DOHH2 (cell line): ENCODE measurements around the gene PPP2R3A.

Experiments used
- CTCF ChIP-seq: fragments of 200-600 bp; sonication (generic); IDR thresholded peaks from one replicate; pipeline ENCODE4 v1.5.1; 2014; ENCODE audit warnings: antibody characterized with exemption, mild to moderate bottlenecking, low read depth, low read length; ENCODE audit not compliant: poor library complexity, severe bottlenecking
- EZH2phosphoT487 ChIP-seq: fragments of 200-600 bp; sonication (generic); IDR thresholded peaks from 2 replicates; pipeline ENCODE4 v1.6.1; 2017; ENCODE audit warnings: borderline replicate concordance, mild to moderate bottlenecking, antibody characterized with exemption, low read length, moderate library complexity, mixed read lengths

DNA sequence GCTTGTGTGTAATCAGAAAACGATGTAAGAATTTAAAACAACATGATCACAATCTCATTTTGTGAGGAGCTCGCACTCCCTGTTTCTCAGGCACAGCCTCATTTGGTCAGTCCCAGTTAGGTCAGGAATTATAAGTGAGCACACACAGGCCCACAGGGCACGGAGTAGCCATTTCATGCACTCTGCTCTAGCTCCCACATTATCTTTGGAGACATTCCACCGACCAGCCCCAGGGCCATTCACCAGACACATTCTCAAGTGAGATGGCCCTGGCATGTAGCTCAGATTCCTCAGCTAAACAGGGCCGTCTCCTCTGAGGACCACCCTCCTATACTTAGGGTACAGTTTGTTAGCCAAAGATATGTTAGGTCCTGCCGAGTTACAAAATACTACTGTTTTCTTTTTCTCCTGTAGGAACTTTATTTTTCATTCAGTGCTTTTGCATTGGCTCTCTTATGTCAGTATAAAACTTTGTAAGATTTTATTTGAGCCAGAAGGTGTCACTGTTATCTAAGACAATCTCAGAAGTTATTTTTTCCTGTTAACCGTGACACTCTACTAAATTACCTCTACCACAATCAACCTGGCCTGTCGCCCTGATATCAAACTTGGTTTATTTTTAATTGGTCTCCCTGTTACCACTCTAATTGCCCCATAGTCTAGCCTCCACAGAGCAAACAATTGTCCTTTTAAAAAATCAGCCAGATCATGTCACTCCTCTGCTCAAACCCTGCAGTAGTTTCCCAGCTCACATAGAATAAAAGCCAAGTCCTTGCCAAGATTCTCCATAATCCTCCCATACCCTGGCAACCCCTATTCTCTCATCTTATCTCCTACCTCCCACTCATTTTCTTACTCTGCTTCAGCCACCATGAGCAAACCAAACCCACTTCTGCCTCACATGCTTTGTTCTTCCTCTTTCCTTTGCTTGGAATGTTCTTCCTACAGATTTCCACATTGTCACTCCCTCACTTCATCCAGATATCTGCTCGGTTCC is 105.7 kb downstream of the PPP2R3A start:
- TF ChIP-seq CTCF (peak; percentile 54), EZH2phosphoT487 (no peak)
